ENCODE data around the gene BASP1. TPM values are rescaled to one million over a fixed set of nuclear protein-coding genes. Genes with fewer than 3 reads are reported as not detected.
"Not testable (repeated sequence)": the region's sequence is repeated elsewhere in the genome, so short reads cannot be mapped to it uniquely, and the experiment has no call there.

The BASP1 gene
- total RNA-seq, 1 experiment from 2014 or later = 12.6 TPM

DNA sequence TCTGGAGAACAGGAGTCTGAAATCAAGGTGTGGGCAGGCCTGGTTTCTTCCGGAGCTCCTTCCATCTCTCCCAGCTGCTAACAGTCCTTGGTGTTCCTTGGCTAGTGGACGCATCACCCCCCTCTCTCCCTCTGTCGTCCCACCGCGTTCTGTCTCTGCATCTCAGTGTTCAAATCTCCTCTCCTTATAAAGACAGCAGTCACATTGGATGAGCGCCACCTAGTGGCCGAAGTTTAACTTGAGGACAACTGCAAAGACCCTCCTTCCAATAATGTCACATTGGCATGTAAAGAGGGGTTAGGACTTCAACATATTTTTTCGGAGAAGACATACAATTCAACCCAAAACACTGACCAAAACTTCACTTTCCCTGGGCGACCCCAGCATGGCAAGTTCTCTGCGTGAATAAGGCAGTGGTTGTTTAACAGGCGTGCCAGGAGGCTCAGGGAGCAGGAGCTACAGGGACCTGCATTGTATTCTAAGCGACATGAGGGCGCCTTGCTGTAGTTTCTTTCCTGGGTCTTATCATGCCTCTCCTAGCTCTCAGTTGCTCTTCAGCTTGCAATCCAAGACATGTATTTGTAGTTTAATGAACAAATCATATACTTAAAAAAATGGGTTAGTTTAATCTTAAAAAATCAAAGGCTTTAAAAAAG lies 27.9 kb upstream of the BASP1 start:
- in situ Hi-C loops (cut with HindIII; ENCODE audit: low pct_unique_long_range_greater_than_20kb, low sequenced_read_pairs) = no loop called here

DNA sequence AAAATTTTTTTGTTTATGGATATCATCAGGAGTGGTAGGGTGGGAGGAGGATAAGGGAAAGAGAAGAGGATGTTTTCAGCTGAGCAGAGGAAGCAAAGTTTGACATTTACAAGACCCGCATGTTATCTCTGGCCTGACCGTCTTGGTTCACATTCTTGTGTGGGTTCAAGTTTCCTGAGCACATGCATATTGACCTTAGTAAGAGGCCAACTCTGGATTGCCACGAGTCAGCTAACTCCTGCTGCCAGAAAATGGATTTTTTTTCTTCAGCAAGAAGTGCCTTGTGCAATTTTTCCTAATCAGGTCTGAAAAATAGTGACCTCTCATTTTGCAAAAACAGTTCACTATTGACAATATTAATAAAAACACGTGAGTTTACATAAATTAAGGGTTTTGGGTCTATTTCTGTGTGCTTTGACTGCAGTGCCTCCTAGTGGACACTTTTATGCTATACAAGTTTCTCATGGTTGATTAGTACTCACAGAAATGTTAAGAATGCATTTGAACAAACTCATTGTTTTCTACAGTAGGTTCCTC lies 27.1 kb upstream of the BASP1 start:
- in situ Hi-C loops (cut with HindIII; ENCODE audit: low pct_unique_long_range_greater_than_20kb, low sequenced_read_pairs) = no loop called here
- DNase-seq (ENCODE audit: low read depth) = peak; percentile 70

More for the DNA sequence above, 27.9 kb upstream of the BASP1 start:
- peak; percentile 80 for DNase-seq (ENCODE audit: low read depth)

DNA sequence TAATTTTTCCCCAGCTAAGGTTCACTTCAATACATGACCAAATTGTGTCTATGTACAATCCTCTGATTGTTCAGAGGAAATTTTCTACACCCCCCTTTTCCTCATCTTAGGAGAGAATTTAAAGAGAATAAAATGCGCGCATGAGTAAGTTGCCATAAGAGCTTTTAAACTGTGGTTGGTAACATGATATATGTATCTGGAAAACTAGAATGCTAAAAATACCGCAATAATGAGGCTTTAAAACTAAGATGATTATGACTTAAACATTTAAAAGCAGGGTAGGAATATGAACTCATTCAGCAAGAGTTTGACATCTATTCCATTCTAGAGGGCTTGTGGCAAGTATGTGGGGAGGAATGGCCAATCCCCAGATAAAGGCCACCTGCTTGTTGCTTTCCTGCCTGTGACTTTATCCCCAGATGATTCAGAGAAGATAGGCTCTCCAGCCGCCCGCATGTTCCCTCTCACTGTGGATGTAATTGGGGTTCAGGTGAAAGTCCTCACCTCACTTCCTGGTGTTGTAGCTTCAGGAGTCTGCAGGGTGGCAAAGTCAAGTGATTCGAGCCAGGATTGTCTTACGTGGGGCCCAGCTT lies 26.5 kb upstream of the BASP1 start:
- in situ Hi-C loops (cut with HindIII; ENCODE audit: low pct_unique_long_range_greater_than_20kb, low sequenced_read_pairs) = no loop called here
- peak; percentile 59 for DNase-seq (ENCODE audit: low read depth)

DNA sequence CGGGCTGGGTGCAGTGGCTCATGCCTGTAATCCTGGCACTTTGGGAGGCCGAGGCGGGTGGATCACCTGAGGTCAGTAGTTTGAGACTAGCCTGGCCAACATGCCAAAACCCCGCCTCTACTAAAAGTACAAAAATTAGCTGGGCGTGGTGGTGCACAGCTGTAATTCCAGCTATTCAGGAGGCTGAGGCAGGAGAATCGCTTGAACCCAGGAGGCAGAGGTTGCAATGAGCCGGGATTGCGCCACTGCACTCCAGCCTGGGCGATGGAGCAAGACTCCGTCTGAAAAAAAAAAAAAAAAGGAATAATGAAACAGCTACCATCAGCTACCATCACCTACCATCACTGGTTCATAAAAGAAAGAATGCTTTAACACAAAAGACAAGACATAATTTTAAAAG lies 25.9 kb upstream of the BASP1 start:
- in situ Hi-C loops (cut with HindIII; ENCODE audit: low pct_unique_long_range_greater_than_20kb, low sequenced_read_pairs); DNase-seq (ENCODE audit: low read depth): not testable (repeated sequence)

DNA sequence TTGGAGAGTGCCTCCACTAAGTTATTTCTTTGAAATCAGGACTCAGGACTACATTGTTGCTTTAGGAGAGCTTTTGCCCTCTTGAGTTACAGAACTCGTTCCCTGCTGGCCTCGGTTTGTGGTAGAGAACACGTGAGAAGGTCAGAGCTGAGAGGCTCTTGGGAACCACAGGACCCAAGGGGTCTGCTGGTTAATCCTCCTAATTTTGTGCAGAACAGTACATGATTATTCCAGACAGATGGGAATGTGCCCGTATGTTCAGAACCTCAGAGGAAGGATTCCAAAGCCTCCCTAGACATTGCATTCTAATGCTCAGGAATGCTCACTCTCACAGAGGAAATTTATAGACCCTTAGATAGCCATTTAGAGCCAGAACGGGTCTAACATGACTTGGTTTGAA lies 25.2 kb upstream of the BASP1 start:
- in situ Hi-C loops (cut with HindIII; ENCODE audit: low pct_unique_long_range_greater_than_20kb, low sequenced_read_pairs) = no loop called here
- no peak for DNase-seq (ENCODE audit: low read depth)

DNA sequence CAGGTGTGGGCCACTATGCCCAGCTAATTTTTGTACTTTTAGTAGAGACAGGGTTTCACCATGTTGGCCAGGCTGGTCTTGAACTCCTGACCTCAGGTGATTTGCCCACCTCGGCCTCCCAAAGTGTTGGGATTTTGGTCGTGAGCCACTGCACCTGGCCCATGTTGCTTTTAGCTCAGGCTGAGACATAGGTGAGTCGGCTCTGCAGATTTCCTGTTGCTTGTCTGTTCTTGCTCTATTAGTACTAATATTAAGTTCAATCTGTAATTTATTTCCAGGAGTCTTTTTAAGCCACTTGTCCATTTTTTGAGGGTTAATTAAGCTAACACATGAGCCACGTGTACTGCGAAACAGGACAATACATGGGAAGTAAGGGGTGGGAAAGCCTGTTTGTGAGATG lies 21.4 kb upstream of the BASP1 start:
- DNase-seq (ENCODE audit: low read depth) = no peak

DNA sequence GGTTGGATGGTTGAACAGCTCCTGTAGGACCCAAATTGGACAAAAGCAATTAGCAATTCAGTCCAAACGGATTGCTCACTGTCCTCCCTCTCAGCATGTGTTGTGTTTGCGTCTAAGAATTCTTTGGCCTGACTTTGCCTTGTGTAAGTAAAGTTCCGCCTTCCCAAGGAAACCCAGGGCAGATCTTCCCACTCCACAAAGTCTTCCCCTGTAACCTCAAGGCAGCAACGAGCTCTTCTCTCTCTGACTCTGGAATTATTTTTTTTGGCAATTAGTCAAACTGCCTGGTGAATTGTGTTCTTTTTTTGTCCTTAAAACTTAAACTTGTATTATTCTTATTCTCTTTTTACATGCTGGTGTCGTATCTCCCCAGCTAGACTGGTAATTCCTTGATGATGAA lies 20.7 kb upstream of the BASP1 start:
- in situ Hi-C loops (cut with HindIII; ENCODE audit: low pct_unique_long_range_greater_than_20kb, low sequenced_read_pairs) = no loop called here
- DNase-seq (ENCODE audit: low read depth) = no peak

More for the DNA sequence above, 21.4 kb upstream of the BASP1 start:
- in situ Hi-C loops (cut with HindIII; ENCODE audit: low pct_unique_long_range_greater_than_20kb, low sequenced_read_pairs) = no loop called here

DNA sequence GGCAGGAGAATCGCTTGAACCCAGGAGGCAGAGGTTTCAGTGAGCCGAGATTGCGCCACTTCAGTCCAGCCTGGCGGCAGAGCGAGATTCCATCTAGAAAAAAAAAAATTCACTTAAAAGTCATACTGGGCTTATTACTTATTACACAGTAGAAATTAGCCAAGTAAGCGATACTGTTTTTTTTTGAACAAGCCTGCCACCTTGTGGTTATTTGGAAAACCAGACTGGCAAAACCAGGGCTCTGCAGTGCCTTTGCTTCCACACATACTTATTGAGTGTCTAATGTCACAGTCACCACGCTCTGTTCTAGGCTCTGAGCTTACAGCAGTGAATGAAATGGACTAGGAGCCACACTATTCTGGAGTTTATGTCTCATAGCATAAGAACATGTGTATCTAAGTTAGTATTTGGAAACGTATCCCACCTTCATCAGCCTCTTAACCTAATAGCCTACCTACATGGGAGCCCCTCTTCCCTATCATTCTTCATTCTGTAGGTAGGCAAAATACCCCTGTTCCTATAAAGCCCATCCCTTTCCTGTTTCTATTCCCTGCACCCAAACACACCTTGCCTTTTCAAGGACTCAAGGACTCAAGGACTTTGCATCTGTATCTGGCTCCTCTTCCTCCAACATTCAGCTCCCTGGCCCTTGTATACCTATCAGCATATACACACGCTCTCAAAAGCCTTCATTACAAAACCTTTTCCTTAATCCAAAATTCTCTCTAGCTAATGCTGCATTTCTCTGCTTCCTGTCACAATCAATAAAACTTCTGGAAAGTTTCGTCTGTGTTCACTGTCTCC lies 13.9 kb upstream of the BASP1 start:
- peak; percentile 68 for DNase-seq (ENCODE audit: low read depth)
- in situ Hi-C loops (cut with HindIII; ENCODE audit: low pct_unique_long_range_greater_than_20kb, low sequenced_read_pairs) = no loop called here

DNA sequence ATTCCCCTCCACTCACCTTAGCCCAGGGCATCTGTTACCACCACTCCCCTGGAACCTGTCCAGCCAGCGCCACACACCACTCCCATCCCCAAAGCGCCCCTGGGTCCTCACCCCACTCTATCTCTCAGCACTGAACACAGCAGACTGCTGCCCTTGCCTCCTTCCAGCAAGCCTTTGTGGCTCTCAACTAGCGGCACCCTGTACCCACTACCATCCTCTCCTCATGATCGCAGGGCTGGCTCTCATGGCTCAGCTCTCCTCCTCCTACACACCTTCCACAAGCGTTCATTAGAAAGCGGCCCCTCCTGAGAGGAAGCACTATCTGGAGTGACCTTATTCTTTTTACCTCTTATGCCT lies 13.3 kb upstream of the BASP1 start:
- DNase-seq (ENCODE audit: low read depth) = no peak
- in situ Hi-C loops (cut with HindIII; ENCODE audit: low pct_unique_long_range_greater_than_20kb, low sequenced_read_pairs) = no loop called here

DNA sequence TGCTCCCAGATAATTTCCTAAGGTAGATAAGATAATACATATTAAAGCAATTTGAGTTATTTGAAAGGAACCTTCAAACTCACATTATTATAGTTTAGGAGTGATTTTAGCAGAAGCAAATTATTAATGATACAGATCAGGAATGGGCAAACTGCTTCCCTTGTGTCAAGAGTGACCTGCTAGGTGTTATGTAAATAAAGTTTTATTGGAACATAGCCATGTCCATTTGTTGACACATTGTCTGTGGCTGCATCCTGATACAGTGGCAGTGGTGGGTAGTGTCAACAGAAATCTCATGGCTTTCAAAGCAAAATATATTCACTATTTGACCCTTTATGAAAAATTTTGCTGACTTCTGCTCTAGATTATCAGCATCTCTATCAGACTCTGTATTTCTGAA lies 11.4 kb upstream of the BASP1 start:
- DNase-seq (ENCODE audit: low read depth) = no peak
- in situ Hi-C loops (cut with HindIII; ENCODE audit: low pct_unique_long_range_greater_than_20kb, low sequenced_read_pairs) = no loop called here

DNA sequence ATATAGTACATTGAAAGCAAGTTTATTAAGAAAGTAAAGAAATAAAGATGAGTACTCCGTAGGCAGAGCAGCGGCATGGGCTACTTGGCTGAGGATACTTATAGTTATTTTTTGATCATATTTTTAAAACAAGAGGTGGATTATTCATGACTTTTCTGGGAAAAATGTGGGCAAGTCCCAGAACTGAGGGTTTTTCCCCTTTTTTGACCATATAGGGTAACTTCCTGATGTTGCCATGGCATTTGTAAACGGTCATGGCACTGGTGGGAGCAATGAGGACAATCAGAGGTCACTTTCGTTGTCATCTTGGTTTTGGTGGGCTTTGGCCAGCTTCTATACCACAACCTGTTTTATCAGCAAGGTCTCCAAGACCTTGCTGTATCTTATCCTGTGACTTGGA lies 5.2 kb upstream of the BASP1 start:
- no peak for DNase-seq (ENCODE audit: low read depth)
- in situ Hi-C loops (cut with HindIII; ENCODE audit: low pct_unique_long_range_greater_than_20kb, low sequenced_read_pairs) = no loop called here

DNA sequence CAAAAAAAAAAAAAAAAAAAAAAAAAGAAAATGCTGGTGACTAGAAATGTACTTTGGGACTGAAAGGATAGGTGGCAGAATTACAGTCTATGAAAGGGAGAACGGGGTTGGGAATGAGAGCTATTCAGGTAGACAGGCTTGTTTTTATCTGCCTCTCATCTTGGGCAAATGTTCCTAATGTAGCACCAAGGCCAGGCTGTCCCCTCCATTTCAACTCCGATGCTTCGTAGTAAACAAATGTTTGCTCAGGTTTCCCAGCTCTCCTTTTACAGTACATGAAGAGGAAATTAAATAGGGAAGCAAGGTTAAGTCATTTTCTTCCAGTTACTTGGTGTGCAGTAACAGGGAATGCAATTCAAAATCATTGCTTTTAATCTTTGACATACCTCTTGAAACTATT lies 4.4 kb upstream of the BASP1 start:
- no peak for DNase-seq (ENCODE audit: low read depth)
- in situ Hi-C loops (cut with HindIII; ENCODE audit: low pct_unique_long_range_greater_than_20kb, low sequenced_read_pairs) = no loop called here

DNA sequence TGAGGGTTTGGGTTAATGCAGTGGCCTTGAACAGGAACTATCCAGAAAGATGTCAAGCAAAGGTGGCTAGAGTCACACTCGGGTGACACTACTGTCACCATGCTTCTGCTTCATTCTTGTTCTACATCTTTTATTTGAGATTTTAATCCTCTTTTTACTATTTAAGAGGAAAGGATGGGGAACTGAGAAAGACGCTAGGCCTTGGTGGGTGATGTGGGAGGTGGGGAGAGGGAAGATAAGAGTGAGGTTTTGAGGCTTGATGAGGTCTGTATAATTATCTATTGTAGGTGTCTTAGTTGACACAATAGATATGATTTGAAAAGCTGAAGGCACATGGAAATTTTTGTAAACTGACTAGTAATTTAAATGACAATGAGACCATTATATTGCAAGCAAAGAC lies 3.5 kb upstream of the BASP1 start:
- in situ Hi-C loops (cut with HindIII; ENCODE audit: low pct_unique_long_range_greater_than_20kb, low sequenced_read_pairs) = no loop called here
- DNase-seq (ENCODE audit: low read depth) = no peak

DNA sequence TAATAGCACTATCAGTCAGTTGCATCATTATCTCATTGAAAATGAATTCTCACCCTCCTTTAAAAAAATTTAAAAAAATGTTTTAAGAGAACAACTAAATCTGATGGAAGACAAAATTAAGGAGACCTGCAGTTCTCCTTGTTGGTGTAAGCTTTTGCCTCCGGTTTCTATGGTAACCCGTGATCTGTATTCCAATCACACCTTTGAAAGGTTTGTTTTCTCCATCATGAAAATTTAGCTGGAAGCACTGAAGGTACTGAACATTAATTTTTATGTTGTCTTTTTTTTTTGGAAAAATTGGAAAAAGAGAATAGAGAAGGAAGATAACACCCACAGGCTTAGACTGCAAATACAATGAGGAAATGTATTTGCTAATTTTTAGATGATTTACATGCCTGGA lies 2.5 kb upstream of the BASP1 start:
- DNase-seq (ENCODE audit: low read depth) = no peak
- in situ Hi-C loops (cut with HindIII; ENCODE audit: low pct_unique_long_range_greater_than_20kb, low sequenced_read_pairs) = no loop called here

DNA sequence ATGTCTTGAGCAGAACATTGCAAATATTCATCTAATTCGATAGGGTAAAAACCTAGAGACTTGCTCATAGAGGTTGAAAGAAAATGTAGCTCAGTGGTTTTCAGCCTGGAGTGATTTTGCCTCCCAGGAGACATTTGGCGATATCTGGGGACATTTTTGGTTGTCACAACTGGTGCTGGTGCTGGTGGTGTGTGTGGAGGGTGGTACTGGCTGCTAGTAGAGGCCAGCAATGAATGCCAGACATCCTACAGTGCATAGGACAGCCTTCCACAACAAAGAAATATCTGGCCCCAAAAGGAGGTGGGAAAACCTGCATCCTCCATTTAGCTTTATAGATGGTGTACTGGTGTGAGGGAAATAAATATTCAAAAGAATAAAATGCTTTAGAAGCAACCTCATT lies 2.1 kb upstream of the BASP1 start:
- no peak for DNase-seq (ENCODE audit: low read depth)
- in situ Hi-C loops (cut with HindIII; ENCODE audit: low pct_unique_long_range_greater_than_20kb, low sequenced_read_pairs) = no loop called here

DNA sequence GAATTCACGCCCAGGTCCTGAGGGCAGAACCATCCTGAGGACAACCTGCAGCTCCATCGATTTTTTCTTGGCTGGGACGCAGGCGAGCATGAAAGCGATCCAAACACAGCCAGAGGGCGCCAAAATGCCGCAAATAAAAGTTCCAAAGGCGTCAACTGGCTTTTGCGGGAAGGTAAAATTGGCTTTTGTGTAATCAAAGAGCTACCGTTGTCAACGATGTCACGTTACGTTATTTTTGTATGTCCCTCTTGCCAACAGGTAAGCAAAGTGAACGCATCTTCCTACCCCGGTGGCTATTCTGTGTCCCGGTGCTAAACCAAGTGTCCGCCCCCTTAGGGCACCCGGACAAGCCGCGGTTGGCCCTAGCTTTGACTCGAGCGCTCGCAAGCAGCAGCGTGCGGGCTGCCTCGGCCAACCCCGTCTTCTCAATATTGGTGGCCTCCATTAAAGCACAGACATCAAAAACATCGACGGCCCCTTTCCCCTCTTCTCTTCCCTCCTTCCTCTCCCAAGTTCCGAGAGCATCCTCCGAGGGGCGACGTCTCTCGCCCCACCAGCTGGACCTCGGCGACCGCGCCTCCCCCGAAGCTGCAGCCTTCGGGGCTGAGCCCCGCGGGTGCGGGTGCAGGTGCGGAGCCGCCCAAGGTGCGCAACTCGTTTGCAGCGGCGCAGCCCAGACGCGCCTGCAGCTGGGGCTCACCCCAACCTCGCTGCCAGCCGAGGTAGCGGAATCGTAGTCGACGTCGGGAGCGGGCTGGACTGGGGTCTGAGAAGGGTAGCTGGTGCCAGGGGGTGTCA lies 1.1 kb upstream of the BASP1 start:
- in situ Hi-C loops (cut with HindIII; ENCODE audit: low pct_unique_long_range_greater_than_20kb, low sequenced_read_pairs) = no loop called here

DNA sequence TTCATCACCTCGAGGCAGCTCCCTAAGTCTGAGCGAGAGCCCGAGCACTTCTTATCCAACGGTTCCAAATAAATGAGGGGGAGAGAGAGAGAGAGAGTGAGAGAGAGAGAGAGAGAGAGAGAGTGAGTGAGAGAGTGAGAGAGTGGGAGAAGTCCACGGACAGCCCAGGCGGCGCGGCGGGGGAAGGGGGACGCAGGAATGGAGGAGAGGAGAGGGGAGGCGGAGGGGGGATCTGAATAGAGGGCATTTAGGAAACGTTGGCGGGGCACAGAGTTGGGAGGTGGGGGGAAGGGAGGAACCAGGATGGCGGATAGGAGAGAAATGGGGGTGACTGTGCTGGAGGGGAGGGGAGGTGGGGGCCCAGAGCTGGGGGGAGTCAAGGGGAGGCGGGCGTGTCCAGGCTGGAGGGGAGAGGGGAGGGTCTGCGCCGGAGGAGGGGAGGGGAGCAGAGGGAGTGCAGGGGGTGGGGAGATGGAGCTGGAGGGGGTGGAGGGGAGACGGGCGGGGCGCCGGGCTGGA lies 398 bp upstream of the BASP1 start:
- DNase-seq (ENCODE audit: low read depth) = no peak
- in situ Hi-C loops (cut with HindIII; ENCODE audit: low pct_unique_long_range_greater_than_20kb, low sequenced_read_pairs) = no loop called here

More for the DNA sequence above, 1.1 kb upstream of the BASP1 start:
- peak; percentile 76 for DNase-seq (ENCODE audit: low read depth)

DNA sequence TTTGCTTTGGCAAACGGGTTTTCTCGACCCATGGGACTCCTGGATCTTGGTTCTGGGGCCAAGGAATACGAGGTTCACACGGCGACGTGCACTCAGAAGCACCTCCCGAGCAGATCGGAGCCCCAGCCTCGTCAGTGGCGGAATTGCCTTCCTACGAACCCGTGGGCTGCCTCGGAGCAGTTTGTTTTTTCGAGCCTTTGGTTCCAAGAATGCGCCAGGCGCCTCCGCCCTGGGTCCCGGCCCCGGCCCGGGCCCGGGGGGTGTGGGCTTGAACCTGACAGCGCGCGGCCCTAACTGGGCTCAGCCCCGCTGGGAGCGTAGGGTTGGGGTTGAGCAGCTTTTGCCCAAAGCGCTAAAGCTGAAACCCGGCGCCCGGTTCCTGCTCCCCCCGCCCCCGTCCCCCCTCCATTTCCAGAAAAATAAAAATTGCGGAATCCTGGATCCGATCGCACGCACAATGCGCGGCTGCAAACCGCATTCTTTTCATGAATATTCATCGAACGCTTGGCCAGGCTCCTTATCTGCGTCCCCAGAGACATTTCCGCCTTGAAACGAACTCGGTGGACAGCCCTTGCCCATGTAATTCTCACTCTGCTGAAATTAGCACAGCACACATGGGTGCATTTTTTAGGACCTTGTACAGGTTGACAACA lies 1.0 kb downstream of the BASP1 start:
- in situ Hi-C loops (cut with HindIII; ENCODE audit: low pct_unique_long_range_greater_than_20kb, low sequenced_read_pairs) = no loop called here
- DNase-seq (ENCODE audit: low read depth) = no peak

All from Caki2 (cell line).